GM19395 (cell line): Measurements from ENCODE around the gene HRK.

Experiments
- ATAC-seq: cut with Tn5 transposase; IDR thresholded peaks from one replicate; pipeline ENCODE4 v1.9.1; 2021; ENCODE audit warnings: mild to moderate bottlenecking, moderate library complexity; ENCODE audit not compliant: unreplicated experiment

HRK gene

DNA sequence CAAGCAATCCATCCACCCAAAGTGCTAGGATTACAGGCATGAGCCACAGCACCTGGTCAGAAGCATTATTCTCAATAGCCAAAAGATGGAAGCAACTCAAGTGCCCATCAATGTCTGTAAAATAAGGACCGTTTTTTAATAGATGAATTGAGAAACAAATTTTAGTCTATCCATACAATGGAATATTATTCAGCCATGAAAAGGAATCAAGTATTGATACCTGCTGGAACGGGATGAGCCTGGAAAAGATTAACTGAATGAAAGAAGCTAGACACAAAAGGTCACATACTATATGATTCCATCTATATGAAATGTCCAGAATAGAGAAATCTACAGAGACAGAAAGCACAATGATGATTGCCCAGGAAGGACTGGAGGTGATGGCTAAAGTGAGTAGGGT is 20.4 kb upstream of the HRK start:
- ATAC-seq: no peak

DNA sequence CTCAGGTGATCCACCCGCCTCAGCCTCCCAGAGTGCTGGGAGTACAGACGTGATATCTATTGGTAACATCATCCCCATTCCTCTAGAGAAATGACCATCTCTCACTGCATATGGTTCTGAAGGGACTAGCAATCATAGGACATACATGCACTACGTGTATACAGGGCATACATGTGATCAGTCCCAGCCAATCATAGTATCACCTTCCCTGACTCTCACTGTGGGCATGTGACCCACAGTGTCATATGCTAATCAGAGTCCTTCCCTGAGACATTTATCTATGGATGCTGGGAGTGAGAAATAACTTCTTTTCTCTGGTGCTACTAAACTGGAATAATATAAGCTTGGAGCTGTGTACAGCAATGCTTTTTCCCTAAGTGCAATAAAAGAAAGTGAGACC is 17.4 kb upstream of the HRK start:
- no peak for ATAC-seq

DNA sequence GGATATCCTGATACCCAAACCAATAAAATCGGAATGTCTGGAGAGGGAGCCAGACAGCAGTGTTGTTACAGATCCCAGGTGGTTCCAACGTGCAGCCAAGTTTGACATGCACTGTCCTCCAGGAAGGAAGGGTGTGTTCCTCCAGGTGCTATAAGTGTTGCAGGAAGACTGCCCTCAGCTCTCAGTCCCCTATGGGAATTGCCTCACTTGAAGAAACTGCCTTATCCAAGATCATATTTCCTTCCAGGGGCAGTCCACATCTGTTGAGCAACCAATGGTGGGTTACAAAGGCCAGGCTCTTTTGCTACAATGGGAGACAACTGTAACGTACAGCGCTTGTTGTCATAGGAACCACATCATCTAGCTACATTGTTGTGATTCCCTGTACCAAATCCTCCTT is 16.2 kb upstream of the HRK start:
- ATAC-seq: no peak

DNA sequence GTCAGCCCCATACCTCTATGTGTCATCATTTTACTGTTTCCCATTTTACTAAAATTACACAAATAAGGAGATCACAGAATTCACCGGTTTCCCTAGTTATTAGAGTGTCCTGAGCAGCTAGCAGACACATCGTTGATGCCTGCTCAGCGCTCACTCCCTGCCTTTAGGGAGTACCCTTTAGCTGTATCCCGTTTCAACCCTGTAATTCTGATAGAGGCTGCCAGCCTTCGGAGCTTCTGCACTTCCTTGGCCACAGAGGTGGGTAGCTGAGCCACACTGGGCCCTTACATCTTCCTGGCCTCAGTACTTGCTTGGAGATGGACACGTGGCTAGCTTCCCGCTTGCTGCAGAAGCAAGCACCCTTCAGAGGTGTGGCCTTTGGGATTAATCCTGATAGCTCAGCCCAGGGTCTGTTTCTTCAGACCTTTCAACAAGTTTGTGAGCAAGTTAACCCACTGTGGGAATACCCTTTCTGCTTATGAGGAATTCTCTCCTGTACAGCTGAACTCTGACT is 15.2 kb upstream of the HRK start:
- no peak for ATAC-seq

DNA sequence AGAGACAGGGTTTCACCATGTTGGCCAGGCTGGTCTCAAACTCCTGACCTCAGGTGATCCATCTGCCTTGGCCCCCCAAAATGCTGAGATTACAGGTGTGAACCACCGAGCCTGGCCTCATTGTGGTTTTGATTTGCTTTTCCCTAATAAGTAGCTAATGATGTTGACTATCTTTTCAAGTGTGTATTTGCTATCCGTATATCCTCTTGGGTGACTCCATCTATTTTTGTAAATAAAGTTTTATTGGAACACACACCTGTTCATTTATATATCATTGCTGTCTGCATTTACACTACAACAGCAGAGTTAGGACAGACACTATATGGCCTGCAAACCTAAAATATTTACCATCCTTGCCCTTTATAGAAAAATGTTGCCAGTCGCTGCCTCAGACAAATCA is 13.7 kb upstream of the HRK start:
- no peak for ATAC-seq

DNA sequence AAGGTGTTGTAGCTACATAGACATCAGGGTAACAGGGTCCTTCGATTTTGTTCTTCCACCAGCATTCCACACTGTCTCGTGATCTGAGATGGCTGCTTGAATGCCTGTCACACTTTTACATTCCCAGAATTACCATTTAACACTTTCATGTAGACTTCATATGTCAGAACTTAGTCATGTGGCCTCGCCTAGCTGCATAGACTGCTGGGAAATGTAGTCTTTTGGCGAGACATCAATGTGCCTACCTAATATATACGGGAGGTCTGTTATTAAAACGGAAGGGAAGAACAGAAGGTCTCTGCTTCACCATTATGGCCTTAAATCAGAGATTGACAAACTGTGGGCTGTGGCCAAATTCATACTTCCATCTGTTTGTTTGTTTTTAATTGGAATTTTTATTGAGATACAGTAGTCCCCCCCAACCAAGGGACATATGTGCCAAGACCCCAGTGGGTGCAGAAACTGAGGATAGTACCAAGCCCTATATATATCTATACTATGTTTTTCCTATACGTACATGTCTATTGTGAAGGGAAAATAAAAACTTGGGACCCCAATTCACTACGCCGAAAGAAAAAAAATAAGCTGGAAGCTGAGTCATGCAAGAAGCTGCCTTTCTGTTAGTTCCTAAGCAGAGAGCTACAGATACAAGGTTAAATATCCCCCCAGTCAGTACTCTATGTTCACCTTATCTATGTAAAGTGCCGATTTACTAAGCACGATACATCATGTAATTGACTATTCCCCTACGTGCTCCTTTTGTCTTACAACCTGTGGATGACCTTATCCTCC is 11.3 kb upstream of the HRK start:
- no peak for ATAC-seq

DNA sequence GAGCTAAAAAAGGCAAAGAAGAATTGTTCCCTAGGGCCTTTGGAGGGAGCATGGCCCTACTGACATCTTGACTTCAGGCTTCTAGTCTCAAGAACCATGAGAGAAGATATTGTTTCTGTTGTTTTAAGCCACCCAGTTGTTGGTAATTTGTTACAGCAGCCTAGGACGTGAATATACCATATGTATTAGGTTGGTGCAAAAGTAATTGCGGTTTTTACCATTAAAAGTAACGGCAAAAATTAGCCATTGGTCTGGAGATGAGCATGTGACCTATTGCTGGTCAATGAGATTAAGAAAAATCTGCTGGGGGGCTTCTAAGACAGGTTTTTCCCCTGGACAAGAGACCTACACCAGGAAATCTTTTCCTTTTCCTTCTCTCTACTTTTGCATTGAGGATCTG is 9.8 kb upstream of the HRK start:
- ATAC-seq: no peak

DNA sequence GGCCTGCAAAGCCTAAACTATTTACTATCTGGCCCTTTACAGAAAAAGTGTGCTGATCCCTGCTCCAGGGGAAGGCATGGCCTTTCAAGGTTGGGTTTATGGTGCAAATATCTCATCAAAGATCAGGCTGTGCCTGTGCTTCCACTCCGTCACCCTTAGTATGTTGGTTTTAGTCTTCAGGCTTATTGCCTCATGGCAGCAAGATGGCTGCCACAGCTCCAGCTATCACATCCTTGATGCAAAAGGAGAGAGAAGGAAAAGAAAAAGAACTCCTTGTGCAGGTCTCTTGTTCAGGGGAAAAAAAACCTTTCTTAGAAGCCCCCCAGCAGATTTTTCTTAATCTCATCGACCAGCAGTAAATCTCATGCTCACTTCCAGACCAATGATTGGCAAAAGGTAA is 9.1 kb upstream of the HRK start:
- no peak for ATAC-seq

DNA sequence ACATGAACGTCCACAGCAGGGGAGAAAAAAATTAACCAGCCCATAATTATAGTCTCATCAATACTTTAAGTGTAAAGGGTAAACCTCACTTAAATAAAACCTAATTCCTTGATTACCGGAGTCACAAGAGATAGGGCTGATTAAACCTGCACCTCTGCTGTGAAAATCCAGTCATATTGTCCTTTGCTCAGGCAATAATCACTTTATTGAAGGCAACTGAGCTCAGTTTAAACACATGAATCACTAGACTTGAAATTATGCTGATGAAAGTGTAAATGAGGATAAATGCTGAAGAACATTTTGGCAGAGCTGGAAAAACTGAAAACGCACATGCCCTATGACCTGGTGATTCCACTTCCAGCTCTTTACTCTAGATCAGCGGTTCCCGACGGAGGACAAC is 6.7 kb upstream of the HRK start:
- no peak for ATAC-seq

DNA sequence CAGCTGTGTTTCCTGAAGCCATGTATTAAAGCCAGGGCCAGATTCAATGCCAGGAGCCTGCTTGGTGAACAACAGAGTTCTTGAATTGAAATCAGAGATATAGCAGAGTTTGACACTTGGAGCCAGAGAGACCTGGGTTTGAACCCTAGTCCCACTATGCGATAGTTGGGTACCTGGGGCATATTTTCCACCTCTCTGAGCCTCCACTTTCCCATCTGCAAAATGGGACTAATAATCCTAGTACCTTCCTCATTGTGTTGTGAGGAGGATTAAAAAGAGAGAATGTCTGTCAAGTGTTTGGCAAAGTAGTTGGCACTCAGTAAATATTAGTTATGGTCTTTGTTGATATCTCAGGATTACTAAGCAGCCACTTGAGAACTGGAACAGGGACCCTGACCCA is 6.0 kb upstream of the HRK start:
- ATAC-seq: no peak

DNA sequence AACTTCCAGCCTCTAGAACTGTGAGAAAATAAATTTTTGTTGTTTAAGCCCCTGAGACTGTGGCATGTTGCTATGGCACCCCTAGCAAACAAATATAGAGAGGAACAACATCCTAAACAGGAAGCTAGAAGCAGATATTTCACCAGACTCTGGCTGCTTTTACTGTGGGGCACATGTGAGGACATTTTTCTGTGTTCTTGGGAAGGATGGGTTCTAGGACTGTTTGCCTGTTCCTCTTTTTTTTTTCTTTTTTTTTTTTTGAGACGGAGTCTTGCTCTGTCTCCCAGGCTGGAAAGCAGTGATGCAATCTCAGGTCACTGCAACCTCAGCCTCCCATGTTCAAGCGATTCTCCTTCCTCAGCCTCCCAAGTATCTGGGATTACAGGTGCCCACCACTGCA is 4.2 kb upstream of the HRK start:
- no peak for ATAC-seq

DNA sequence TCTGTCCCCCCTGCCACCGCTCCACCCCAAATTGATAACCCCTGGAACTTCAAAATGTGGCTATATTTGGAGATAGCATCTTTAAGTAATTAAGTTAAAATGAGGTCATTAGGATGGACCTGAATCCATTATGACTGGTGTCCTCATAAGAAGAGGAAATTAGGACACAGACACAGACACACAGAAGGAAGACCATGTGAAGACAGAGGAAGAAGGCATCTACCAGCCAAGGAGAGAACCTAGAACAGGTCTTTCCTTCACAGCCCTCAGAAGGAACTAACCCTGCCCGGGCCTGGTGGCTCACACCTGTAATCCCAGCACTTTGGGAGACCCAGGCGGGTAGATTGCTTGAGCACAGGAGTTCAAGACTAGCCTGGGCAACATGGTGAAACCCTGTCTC is 3.6 kb upstream of the HRK start:
- no peak for ATAC-seq

DNA sequence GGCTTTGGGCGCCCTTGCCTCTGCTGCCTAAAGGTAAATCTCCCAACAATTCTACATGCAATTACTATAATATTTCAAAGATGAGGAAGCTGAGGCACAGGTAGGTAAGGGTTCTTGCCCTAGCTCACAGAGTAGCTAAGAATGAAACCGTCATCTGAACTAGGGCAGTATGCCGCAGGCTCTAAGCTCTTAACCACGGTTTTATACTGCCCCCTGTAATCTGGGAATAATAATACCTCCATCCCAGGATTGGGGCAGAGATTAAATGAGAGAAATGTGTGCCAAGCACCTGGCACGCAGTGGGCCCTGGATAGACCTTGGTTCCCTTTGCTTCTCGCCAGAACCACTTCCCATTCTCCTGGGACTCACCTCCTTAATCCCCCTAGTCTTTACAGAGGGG is 1.5 kb upstream of the HRK start:
- no peak for ATAC-seq

DNA sequence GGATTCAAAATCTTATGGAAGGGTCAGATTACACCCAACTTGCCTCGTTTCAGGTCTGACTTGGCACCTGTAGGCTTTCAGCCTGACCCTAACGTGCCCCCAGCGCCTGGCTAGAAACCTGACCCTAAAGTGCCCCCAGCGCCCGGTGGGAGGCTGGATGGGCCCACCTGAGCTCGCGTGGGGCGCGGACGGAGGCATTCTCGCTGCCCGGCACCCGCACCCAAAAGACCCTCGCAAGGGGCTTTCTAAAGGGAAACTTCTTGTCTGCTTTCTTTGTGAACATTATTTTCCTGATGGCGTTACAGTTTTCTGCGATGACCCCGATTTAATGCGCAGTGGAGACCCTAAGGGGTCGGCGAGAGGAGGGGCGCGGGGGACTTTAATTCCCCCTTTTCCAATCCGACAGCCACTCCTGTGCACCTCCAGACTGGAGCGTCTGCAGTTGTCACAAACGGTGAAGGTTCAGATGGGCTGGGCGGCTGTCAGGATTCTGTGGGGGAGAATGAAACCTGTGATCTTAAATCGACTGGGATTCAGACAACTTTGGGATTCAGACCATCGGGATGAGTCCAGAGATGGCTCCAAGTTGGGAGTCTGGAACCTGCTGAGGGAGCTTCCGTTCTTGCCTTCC is 751 bp upstream of the HRK start:
- no peak for ATAC-seq

DNA sequence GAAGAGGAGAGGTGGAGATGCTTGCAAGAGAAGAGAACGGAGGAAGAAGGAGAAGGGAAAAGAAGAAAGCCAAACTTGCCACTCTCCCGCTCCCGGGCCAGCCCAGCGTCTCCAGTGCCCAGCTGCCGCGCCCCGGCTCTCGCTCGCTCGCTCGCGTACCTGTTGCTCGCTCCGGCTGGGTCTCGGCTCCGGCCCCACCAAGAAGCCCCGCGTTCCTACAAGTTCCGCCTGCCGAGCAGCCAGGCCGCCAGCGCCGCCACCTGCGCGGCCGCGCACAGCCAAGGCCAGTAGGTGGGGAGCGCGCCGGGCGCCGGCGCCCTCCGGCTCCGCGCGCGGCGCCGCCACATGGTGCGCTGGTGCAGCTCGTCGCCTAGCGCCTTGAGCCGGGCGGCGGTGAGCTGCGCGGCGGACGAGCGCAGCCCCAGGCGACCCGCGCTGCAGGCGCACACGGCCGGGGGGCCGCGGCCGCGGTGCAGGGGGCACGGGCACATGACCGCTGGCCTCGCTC is 370 bp downstream of the HRK start:
- ATAC-seq: no peak

DNA sequence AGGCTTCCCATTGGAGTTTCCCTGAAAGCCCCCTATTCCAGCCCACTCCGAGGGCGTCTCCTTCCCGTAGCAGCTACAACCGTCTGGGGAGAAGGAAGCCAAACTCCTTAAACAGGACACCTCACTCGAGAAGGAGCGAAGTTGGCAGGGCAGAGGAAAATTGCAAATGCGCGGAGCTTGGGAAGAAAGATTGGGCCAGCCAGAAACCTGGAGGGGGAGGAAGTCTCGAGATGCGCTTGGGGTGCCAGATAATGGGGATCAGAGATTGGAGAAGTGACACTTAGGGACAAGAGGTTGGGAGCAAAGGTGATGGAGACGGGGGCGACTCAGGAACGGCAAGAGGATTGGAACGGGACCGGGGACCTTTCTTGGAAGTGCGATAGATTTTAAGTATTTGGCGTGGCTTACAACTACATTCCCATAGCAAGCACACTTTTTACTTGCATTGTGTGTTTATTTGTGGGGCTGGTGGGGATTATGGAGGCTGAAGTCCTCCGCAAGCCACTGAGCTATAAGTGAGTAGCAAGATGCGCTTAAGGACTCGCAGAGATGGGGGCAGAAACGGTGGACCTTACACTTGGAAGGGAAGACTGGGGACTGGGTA is 926 bp downstream of the HRK start:
- ATAC-seq: no peak

DNA sequence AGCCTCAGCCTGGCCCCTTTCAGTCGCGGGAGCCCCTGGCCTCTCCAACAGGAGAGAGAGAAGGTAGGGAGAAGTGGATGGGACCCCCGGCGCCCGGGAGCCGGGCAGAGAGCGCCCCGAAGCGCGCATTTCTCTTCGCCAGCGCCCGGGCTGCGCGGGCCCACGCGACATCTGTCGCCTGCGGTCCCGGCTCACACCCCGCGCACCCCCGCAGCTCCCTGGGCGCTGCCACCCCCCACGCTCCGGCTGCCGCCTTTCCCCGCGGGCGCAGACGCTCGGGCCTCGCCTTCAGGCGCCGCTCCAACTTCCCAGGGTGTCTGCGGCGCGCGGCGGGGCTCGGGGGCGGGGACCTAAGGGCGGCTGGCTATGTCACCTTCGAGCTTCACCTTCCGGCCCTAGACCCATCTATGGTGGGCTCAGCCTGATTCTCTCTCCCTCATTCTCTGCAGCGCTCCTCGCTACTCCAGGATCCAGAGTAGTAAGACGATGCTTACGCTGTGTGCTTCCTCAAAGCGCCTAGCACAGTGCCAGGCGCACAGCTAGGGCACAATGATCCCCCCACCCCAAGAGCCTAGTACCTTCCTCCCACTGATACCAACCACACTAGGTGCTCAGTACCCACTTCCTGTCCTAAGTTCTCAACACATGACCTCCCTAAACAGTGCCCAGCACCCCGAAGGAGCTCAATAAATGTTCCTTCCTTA is 1.6 kb downstream of the HRK start:
- no peak for ATAC-seq

DNA sequence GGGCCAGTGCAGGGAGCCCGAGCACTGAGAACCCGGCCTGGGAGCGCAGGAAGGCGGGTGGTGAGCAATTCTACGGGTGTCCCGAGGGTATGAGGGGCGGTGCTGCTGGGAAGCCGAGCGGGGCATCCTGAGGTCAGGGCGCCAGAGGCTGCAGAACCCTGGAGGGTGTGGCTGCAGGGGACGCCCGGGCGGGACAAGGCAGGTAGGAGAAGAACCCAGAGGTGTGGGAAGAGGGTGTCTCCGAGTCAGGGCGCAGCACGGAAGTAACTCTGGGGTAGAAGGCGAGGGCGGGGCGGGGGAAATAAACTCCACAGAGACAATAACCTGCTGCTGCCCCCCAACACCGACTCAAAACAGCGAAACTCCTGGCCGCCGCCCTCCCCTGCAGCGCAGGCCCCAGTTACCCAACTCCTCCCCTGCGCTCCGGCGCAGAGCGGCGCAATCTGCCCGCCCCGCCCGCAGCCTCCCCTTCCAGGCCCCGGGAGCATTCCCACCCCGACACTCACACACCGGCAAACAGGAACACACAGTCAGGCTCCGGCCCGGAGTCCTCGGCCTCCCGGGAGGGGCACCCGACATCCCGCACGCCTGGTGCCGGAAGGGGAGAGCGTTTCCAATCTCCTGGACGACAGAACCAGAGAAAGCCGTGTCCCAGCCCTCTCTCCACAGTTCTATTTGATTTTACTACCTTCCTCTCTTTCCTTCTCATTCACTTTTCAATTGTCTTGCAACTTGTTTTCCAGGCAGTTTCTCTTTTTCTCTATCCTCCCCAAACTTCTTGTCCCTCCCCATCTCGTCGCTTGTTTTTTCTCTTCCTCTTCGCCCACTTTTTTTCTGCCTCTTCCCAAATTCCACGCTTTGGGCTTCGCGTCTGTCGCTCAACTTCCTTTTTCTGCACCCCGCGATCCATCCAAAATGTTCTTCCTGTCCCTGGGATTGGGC is 2.4 kb downstream of the HRK start:
- ATAC-seq: no peak

DNA sequence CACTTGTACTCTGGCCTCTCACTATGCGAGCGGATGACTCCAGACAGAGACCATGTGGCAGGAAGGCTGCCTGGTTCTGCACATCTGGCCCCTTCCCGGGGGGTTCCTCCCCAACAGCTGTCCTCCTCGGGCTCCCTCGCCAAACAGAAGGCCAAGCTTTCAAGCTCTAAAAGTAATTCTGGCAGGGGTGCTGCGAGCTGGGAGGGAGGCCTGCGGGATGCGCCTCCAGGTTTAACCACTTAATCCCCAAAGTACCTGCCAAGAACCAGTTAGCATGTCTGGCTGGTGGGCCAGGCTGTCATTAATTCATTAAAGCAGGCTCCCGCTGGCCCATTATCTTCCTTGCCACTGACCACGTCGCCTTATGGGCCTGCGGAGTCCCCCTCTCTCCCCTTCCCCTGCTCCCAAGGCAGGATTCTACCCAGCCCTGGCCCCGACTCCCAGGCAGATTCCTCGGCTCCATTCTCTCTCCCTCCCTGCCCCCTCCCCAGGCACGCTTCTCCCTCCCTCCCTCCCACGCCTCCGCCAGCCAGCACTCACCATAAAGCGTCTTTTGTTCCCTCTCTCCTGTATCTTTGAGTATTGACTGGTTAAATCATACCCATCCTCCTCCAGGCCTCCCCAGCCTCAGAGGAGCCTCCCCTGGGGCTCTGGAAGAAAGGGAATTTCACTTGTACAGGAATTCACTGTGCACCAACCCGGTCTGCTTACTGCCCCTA is 4.9 kb downstream of the HRK start:
- no peak for ATAC-seq
